HepG2 (cell line): ENCODE measurements around the gene CCR8. TPM values are rescaled to one million over a fixed set of nuclear protein-coding genes. Genes with fewer than 3 reads are reported as not detected.

Source experiments
- ATAC-seq: fragments of 200-7000 bp; cut with Tn5 transposase; 3 replicates; pipeline ENCODE4 v1.9.1; 2020; ENCODE audit warnings: mild to moderate bottlenecking, moderate library complexity
- BruUV-seq: library from RNA; stranded (reverse); fragments of 400-500 nt; replicated peaks from 2 replicates; lab custom pipeline; 2021; lab: Mats Ljungman, UMichigan
- CTCF ChIA-PET: fragments of 300-600 bp; formaldehyde crosslinking; extraction: SDS; loops from one replicate; lab custom pipeline; 2021; ENCODE audit warnings: low total read pairs, inconsistent platforms, low intra/inter-chr PET ratio; lab: Yijun Ruan, JAX
- POLR2A ChIA-PET: fragments of 350-600 bp; sonication (Branson Sonifier 250); formaldehyde crosslinking; loops from one replicate; lab custom pipeline; 2020; ENCODE audit warnings: antibody characterized with exemption, inconsistent platforms; lab: Yijun Ruan, JAX
- DNase-seq: peaks from one replicate; pipeline ENCODE4 v3.0.0-alpha.2; 2015; ENCODE audit warnings: low spot score
- FAIRE-seq: peaks from 3 replicates; lab custom pipeline; 2011; peaks lifted over from hg19 to GRCh38; lab: Jason Lieb, UNC
- H2AFZ ChIP-seq: one replicate; pipeline ENCODE4 v1.6.1; 2011; ENCODE audit warnings: low read length, inconsistent platforms
- H3K27ac ChIP-seq: fragments of 300-600 bp; 3 replicates; pipeline ENCODE4 v1.8.0; 2011; ENCODE audit warnings: mixed run types, mild to moderate bottlenecking, mixed read lengths, low read length, inconsistent platforms; ENCODE audit not compliant: insufficient read depth; ENCODE audit errors: extremely low read length
- H3K27me3 ChIP-seq, 2 experiments: fragments of 200-600 bp in 1 of 2; 2 replicates in 1 of 2; 3 replicates in 1 of 2; pipeline versions ENCODE4 v1.6.0 to v1.8.0; 2011; ENCODE audit warnings: low read length in 2 of 2, mild to moderate bottlenecking in 2 of 2, moderate library complexity in 2 of 2, inconsistent platforms in 1 of 2; ENCODE audit not compliant: insufficient read depth in 2 of 2, control insufficient read depth in 1 of 2
- H3K36me3 ChIP-seq, 2 experiments: fragments of 200-600 bp in 1 of 2; replicated peaks in 1 of 2; 2 replicates in 1 of 2; 3 replicates in 1 of 2; pipeline versions ENCODE4 v1.5.1 to v1.8.0; 2011; ENCODE audit warnings: low read length in 2 of 2, inconsistent platforms in 1 of 2; ENCODE audit not compliant: insufficient read depth in 2 of 2, control insufficient read depth in 1 of 2
- H3K4me1 ChIP-seq: 2 replicates; pipeline ENCODE4 v1.5.1; 2012; ENCODE audit warnings: low read length, inconsistent platforms; ENCODE audit not compliant: insufficient read depth
- H3K4me2 ChIP-seq: 2 replicates; pipeline ENCODE4 v1.6.0; 2011; ENCODE audit warnings: low read depth, low read length, inconsistent platforms
- H3K4me3 ChIP-seq, 3 experiments: fragments of 200-600 bp in 1 of 3; sonication (generic), shearing (Covaris generic) in 1 of 3; replicated peaks in 1 of 3; 2 replicates each; pipeline ENCODE4 v1.5.1; 2011 to 2016; ENCODE audit warnings: low read length in 3 of 3, inconsistent platforms in 2 of 3, low read depth in 2 of 3, mild to moderate bottlenecking in 2 of 3, control low read depth in 1 of 3, mixed read lengths in 1 of 3; ENCODE audit not compliant: insufficient read depth in 1 of 3
- H3K79me2 ChIP-seq: one replicate; pipeline ENCODE4 v1.6.1; 2011; ENCODE audit warnings: low read length, inconsistent platforms; ENCODE audit not compliant: insufficient read depth
- H3K9ac ChIP-seq: 2 replicates; pipeline ENCODE4 v1.6.0; 2011; ENCODE audit warnings: mild to moderate bottlenecking, low read depth, low read length, inconsistent platforms; ENCODE audit not compliant: insufficient read depth
- H3K9me3 ChIP-seq: 2 replicates; pipeline ENCODE4 v1.5.1; 2012; ENCODE audit warnings: mild to moderate bottlenecking, low read length
- H4K20me1 ChIP-seq: 2 replicates; pipeline ENCODE4 v1.6.0; 2011; ENCODE audit warnings: inconsistent platforms, mild to moderate bottlenecking, low read length, moderate library complexity; ENCODE audit not compliant: insufficient read depth
- MEIS1 ChIP-seq: sonication (generic); formaldehyde crosslinking; IDR thresholded peaks from 2 replicates; pipeline ENCODE4 v1.9.0; 2021; ENCODE audit warnings: mild to moderate bottlenecking, missing genetic modification reagents, moderate library complexity, borderline replicate concordance
- POLR2AphosphoS5 ChIP-seq: IDR thresholded peaks from 2 replicates; pipeline ENCODE4 v1.6.1; 2012; ENCODE audit warnings: low read depth, low read length
- SMC3 ChIP-seq: IDR thresholded peaks from 2 replicates; pipeline ENCODE4 v1.6.1; 2011; ENCODE audit warnings: low read length, improper control_type of control experiment
- ZBTB1 ChIP-seq: sonication (generic); formaldehyde crosslinking; IDR thresholded peaks from 2 replicates; pipeline ENCODE4 v1.4.0; 2020; ENCODE audit warnings: missing genetic modification reagents, borderline replicate concordance
- ZNF768 ChIP-seq: sonication (generic); formaldehyde crosslinking; IDR thresholded peaks from 2 replicates; pipeline ENCODE4 v1.4.0; 2020; ENCODE audit warnings: missing genetic modification reagents
- ZSCAN12 ChIP-seq: sonication (generic); formaldehyde crosslinking; IDR thresholded peaks from 2 replicates; pipeline ENCODE4 v1.9.0; 2021; ENCODE audit warnings: mild to moderate bottlenecking, missing genetic modification reagents
- WGBS: methylation state at CpG from one replicate; pipeline ENCODE4 v1.1.6; 2017; ENCODE audit warnings: low lambda C conversion rate; 5-methylcytosine and 5-hydroxymethylcytosine counted together
- in situ Hi-C: cut with HindIII; loops from 2 replicates; pipeline ENCODE4 v1.10.0; 2017; ENCODE audit warnings: low pct_unique_long_range_greater_than_20kb; ENCODE audit not compliant: extremely low pct_ligation_motif_present
- intact Hi-C: fragments of 100-400 bp; cut with micrococcal nuclease; formaldehyde crosslinking; loops from one replicate; pipeline ENCODE4 v1.10.0; 2022; ENCODE audit not compliant: unreplicated experiment
- polyA plus RNA-seq, 8 experiments: library from polyadenylated mRNA; depleted of rRNA in 3 of 8; stranded (reverse) in 7 of 8; unstranded in 1 of 8; fragments of >200 nt; fragmentation: Illumina TruSeq in 4 of 8; extraction: Trizol in 4 of 8; gene quantifications; 2 replicates each; pipeline versions ENCODE4 v1.2.1 to v1.2.3, GENCODE V29; 2011 to 2016; ENCODE audit warnings: low read depth in 4 of 8, missing spikeins in 1 of 8, mixed read lengths in 1 of 8; ENCODE audit not compliant: insufficient read depth in 1 of 8
- total RNA-seq, 5 experiments: library from RNA; depleted of rRNA; stranded (reverse); fragments of >200 nt; fragmentation: Illumina TruSeq; extraction: Trizol; gene quantifications; 2 replicates each; pipeline ENCODE4 v1.2.3, GENCODE V29; 2016; ENCODE audit warnings: low read depth in 1 of 5
- TF ChIP-seq, protein P1 (sequence below): sonication (generic); formaldehyde crosslinking; IDR thresholded peaks from 2 replicates; pipeline ENCODE4 v1.4.0; 2020; ENCODE audit warnings: mild to moderate bottlenecking, missing genetic modification reagents
- TF ChIP-seq, protein P2 (sequence below): sonication (generic); formaldehyde crosslinking; IDR thresholded peaks from 2 replicates; pipeline ENCODE4 v1.5.1; 2020; ENCODE audit warnings: mild to moderate bottlenecking, missing genetic modification reagents, moderate library complexity
- TF ChIP-seq, protein P3 (sequence below): sonication (generic); formaldehyde crosslinking; IDR thresholded peaks from 2 replicates; pipeline ENCODE4 v1.5.0; 2020; ENCODE audit warnings: mild to moderate bottlenecking, low read depth, missing genetic modification reagents, borderline replicate concordance
- TF ChIP-seq, protein P4 (sequence below): sonication (generic); formaldehyde crosslinking; IDR thresholded peaks from 2 replicates; pipeline ENCODE4 v1.8.0; 2022; ENCODE audit warnings: low read depth, missing genetic modification reagents

The CCR8 gene
- total and polyA plus RNA-seq, 2 of the 13 experiments (the other 11 are each of a cell fraction or from before 2014, with no cell fraction given) = not detected

DNA sequence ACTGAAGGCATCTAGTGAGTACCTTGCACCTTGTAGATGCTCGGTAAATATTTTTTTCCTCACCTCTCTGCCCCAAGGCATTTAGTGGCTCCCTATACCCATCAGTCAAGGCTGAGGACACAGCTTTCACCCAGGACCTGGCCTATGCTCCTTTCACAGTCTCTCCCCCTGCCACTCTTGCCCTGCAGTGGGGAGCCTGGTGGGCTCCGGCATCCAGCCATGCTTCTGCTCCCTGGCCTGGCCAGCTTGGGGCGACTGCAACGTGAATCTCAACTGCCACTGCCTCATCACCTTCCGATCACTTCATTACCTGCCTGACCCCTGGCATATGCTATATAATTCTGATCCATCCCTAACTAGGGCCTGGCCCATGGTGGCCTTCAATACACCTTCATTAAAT lies 48.9 kb upstream of the CCR8 start (continued):
- TF ChIP-seq, protein P1, sequence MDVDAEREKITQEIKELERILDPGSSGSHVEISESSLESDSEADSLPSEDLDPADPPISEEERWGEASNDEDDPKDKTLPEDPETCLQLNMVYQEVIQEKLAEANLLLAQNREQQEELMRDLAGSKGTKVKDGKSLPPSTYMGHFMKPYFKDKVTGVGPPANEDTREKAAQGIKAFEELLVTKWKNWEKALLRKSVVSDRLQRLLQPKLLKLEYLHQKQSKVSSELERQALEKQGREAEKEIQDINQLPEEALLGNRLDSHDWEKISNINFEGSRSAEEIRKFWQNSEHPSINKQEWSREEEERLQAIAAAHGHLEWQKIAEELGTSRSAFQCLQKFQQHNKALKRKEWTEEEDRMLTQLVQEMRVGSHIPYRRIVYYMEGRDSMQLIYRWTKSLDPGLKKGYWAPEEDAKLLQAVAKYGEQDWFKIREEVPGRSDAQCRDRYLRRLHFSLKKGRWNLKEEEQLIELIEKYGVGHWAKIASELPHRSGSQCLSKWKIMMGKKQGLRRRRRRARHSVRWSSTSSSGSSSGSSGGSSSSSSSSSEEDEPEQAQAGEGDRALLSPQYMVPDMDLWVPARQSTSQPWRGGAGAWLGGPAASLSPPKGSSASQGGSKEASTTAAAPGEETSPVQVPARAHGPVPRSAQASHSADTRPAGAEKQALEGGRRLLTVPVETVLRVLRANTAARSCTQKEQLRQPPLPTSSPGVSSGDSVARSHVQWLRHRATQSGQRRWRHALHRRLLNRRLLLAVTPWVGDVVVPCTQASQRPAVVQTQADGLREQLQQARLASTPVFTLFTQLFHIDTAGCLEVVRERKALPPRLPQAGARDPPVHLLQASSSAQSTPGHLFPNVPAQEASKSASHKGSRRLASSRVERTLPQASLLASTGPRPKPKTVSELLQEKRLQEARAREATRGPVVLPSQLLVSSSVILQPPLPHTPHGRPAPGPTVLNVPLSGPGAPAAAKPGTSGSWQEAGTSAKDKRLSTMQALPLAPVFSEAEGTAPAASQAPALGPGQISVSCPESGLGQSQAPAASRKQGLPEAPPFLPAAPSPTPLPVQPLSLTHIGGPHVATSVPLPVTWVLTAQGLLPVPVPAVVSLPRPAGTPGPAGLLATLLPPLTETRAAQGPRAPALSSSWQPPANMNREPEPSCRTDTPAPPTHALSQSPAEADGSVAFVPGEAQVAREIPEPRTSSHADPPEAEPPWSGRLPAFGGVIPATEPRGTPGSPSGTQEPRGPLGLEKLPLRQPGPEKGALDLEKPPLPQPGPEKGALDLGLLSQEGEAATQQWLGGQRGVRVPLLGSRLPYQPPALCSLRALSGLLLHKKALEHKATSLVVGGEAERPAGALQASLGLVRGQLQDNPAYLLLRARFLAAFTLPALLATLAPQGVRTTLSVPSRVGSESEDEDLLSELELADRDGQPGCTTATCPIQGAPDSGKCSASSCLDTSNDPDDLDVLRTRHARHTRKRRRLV (CRISPR knock-in tag) = no peak

GRCh38 chr3:39281533-39281932 lies 48.0 kb upstream of the CCR8 start:
- H3K9me3 ChIP-seq = no peaks in the 10 kb centered on the region
- H2AFZ ChIP-seq = no peak overlapping the region
- peaks cover 0 to 13% of the 10 kb centered on the region in 2 experiments; a peak in 4 of 5 replicates for H3K27me3 ChIP-seq
- in situ Hi-C loops (no loop called here), intact Hi-C loops (no loop called here)
- no peak for ATAC-seq
- peaks cover 6% of the 10 kb centered on the region; the same call in 1 of the 2 replicates for H3K4me1 ChIP-seq
- no peak overlapping the region for H3K27ac ChIP-seq
- WGBS = 31% methylated on average over 9 of the region's 9 CpGs
- H3K4me3 ChIP-seq = no peak overlapping the region
- DNase-seq = no peak
- H4K20me1 ChIP-seq = no peaks in the 10 kb centered on the region
- POLR2A ChIA-PET = no interaction called here
- BruUV-seq = no TSS peak
- H3K4me2 ChIP-seq = no peak overlapping the region
- no peaks in the 10 kb centered on the region for H3K36me3 ChIP-seq
- no peak for FAIRE-seq
- CTCF ChIA-PET = no interaction called here
- no peak overlapping the region for H3K9ac ChIP-seq
- H3K79me2 ChIP-seq = no peaks in the 10 kb centered on the region
- TF ChIP-seq POLR2AphosphoS5 = no peak
- TF ChIP-seq ZNF768 = no peak
- TF ChIP-seq, protein P2, sequence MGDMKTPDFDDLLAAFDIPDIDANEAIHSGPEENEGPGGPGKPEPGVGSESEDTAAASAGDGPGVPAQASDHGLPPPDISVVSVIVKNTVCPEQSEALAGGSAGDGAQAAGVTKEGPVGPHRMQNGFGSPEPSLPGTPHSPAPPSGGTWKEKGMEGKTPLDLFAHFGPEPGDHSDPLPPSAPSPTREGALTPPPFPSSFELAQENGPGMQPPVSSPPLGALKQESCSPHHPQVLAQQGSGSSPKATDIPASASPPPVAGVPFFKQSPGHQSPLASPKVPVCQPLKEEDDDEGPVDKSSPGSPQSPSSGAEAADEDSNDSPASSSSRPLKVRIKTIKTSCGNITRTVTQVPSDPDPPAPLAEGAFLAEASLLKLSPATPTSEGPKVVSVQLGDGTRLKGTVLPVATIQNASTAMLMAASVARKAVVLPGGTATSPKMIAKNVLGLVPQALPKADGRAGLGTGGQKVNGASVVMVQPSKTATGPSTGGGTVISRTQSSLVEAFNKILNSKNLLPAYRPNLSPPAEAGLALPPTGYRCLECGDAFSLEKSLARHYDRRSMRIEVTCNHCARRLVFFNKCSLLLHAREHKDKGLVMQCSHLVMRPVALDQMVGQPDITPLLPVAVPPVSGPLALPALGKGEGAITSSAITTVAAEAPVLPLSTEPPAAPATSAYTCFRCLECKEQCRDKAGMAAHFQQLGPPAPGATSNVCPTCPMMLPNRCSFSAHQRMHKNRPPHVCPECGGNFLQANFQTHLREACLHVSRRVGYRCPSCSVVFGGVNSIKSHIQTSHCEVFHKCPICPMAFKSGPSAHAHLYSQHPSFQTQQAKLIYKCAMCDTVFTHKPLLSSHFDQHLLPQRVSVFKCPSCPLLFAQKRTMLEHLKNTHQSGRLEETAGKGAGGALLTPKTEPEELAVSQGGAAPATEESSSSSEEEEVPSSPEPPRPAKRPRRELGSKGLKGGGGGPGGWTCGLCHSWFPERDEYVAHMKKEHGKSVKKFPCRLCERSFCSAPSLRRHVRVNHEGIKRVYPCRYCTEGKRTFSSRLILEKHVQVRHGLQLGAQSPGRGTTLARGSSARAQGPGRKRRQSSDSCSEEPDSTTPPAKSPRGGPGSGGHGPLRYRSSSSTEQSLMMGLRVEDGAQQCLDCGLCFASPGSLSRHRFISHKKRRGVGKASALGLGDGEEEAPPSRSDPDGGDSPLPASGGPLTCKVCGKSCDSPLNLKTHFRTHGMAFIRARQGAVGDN (CRISPR knock-in tag) = no peak
- no peak for TF ChIP-seq MEIS1 (CRISPR knock-in tag)
- TF ChIP-seq SMC3 = no peak
- TF ChIP-seq, protein P3, sequence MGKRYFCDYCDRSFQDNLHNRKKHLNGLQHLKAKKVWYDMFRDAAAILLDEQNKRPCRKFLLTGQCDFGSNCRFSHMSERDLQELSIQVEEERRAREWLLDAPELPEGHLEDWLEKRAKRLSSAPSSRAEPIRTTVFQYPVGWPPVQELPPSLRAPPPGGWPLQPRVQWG (CRISPR knock-in tag) = no peak
- no peak for TF ChIP-seq ZBTB1 (CRISPR knock-in tag)
- no peak for TF ChIP-seq ZSCAN12 (CRISPR knock-in tag)
- TF ChIP-seq, protein P4, sequence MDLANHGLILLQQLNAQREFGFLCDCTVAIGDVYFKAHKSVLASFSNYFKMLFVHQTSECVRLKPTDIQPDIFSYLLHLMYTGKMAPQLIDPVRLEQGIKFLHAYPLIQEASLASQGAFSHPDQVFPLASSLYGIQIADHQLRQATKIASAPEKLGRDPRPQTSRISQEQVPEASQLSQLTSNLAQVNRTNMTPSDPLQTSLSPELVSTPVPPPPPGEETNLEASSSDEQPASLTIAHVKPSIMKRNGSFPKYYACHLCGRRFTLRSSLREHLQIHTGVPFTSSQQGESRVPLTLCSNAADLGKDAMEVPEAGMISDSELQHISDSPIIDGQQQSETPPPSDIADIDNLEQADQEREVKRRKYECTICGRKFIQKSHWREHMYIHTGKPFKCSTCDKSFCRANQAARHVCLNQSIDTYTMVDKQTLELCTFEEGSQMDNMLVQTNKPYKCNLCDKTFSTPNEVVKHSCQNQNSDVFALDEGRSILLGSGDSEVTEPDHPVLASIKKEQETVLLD (CRISPR knock-in tag) = no peak
